ENCODE measurements around the gene PTGDS. TPM values are rescaled to one million over a fixed set of nuclear protein-coding genes. Genes with fewer than 3 reads are reported as not detected.

Gene PTGDS
- total RNA-seq, 1 experiment from 2014 or later: 3.6 TPM

- Histone ChIP-seq H3K18ac (ENCODE audit: insufficient read length, low read depth, low read length) (no peak overlapping the region), H3K23me2 (ENCODE audit: insufficient read length, low read depth, low read length, poor library complexity, severe bottlenecking) (no peaks in the 10 kb centered on the region), H3K9me3 (ENCODE audit: control insufficient read depth, low read depth, low read length) (no peaks in the 10 kb centered on the region), H3K4ac (ENCODE audit: low read depth, low read length) (no peak overlapping the region), H2BK20ac (ENCODE audit: low read depth, low read length, poor library complexity, severe bottlenecking) (no peak overlapping the region), H4K5ac (ENCODE audit: insufficient read length, low read depth, low read length) (no peak overlapping the region), H2BK120ac (ENCODE audit: low read depth, low read length, poor library complexity, severe bottlenecking) (no peak overlapping the region), H2AFZ (ENCODE audit: low read length) (no peak overlapping the region), H3K27ac (ENCODE audit: insufficient read length, low read depth, low read length) (no peak overlapping the region), H4K8ac (replicated peaks; ENCODE audit: insufficient read length, low read depth, low read length) (no peak overlapping the region), H2BK15ac (ENCODE audit: low read depth, low read length) (no peak overlapping the region), H3K23ac (ENCODE audit: insufficient read length, low read depth, low read length) (no peak overlapping the region), H3K56ac (ENCODE audit: insufficient read length, low read depth, low read length) (no peak overlapping the region), H3K79me1 (ENCODE audit: insufficient read depth, low read depth, low read length, poor library complexity, severe bottlenecking) (no peaks in the 10 kb centered on the region), H2BK12ac (ENCODE audit: insufficient read length, low read depth, low read length) (no peak overlapping the region), H3K14ac (ENCODE audit: insufficient read depth, low read length) (no peak overlapping the region; the same call in 1 of the 2 replicates), H2AK5ac (ENCODE audit: insufficient read length, low read length) (no peak overlapping the region), H3K4me1 (ENCODE audit: insufficient read depth, low read length) (no peaks in the 10 kb centered on the region), H3K4me2 (ENCODE audit: insufficient read depth, insufficient read length, low read length) (no peak overlapping the region), H4K20me1 (ENCODE audit: control insufficient read depth, insufficient read depth, insufficient read length) (peaks cover 2% of the 10 kb centered on the region), H3T11ph (ENCODE audit: low read length) (no peak overlapping the region), H4K91ac (ENCODE audit: insufficient read length, low read depth, low read length) (no peak overlapping the region), H3K27me3 (ENCODE audit: insufficient read depth, low read length) (no peaks in the 10 kb centered on the region), H3K79me2 (ENCODE audit: insufficient read depth, low read length) (no peaks in the 10 kb centered on the region), H2BK5ac (ENCODE audit: insufficient read length, low read length) (no peak overlapping the region), H3K9ac (ENCODE audit: extremely low read depth, insufficient read length, low read length) (no peak overlapping the region)
- Mint-ChIP-seq H3K4me1 (0 out of 4 replicates have a peak, but pooled peaks cover 0 to 2% of the 10 kb centered on the region in 2 experiments), H3K27me3 (ENCODE audit: low read depth) (peaks cover 8% of the 10 kb centered on the region), H3K4me3 (no peak overlapping the region), H3K27ac (no peak overlapping the region), H3K36me3 (ENCODE audit: insufficient read depth in 1 of 3, low read depth in 3 of 3) (no peaks in the 10 kb centered on the region; a peak in 1 of 7 replicates), H3K9me3 (peaks cover 6% of the 10 kb centered on the region in 2 experiments; a peak in 4 of 5 replicates)
- WGBS (ENCODE audit: extremely low coverage, insufficient read length, low lambda C conversion rate): no CpG with 5 or more reads among the region's 14 CpGs
- no peak for DNase-seq
- TF ChIP-seq CTCF (conservative IDR thresholded peaks at IDR 0.05): no peak
Measured at GRCh38 chr9:136955202-136955942, 21.9 kb upstream of the PTGDS start.
